Measurements from ENCODE around the gene TMEM117.
"Not testable (repeated sequence)": the region's sequence is repeated elsewhere in the genome, so short reads cannot be mapped to it uniquely, and the experiment has no call there.

- not testable (repeated sequence) for TF ChIP-seq CTCF (IDR thresholded peaks at IDR 0.05); EZH2 (IDR thresholded peaks at IDR 0.05; ENCODE audit: borderline replicate concordance, insufficient read depth, low read depth, low read length, poor library complexity, severe bottlenecking)
Observed at GRCh38 chr12:44044491-44044890, 208.6 kb downstream of the TMEM117 start.

All from B cell (primary cell).